COLO668 (cell line): ENCODE data around the gene SLC23A1.
A peak's percentile ranks its signal among the peaks of the same experiment; 100 is the strongest.
"Not testable (repeated sequence)": the region's sequence is repeated elsewhere in the genome, so short reads cannot be mapped to it uniquely, and the experiment has no call there.

Source experiments
- DNase-seq: peaks from one replicate; lab custom pipeline; 2025; ENCODE audit not compliant: unreplicated experiment; lab: John Stamatoyannopoulos, UW

The SLC23A1 gene

GRCh38 chr5:139390639-139391569 is 7.8 kb upstream of the SLC23A1 start:
- DNase-seq, result no peak

GRCh38 chr5:139389701-139390638 is 6.9 kb upstream of the SLC23A1 start, which contains the start of gene MZB1:
Gene MZB1, minus strand, starts transcription at chr5:139389913. Its CDS starts 57 bp downstream, at chr5:139389856.
- no peak for DNase-seq

DNA sequence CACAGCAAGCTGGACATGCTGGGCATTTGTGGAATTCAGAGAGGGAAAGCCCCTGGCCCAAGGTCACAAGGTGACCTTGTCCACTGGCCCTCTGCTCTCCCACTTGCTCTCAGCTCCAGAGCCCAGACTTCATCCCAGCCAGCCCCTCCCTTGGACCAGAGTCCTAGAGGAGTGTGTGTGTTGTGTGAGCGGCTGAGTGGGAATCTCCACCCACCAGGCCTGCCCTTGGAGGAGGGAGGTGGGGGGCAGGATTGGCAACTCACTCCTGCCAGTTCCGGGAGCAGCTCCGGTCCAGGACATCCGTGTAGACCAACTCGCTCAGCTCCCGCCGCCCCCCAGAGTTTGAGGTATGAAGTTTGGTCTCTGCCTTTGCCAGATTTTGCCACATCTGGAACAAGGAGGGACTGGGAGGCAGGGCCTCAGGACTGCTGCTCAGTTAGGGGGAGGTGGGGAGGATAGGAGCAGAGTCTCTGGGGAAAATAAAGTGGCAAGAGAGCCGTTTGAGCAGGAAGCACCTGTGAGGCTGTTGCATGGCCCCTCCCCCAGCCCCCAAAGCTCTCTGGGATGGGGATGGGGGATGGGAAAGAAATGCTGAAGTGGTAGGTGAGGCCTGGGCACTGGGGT is 5.2 kb upstream of the SLC23A1 start:
- DNase-seq, result no peak

DNA sequence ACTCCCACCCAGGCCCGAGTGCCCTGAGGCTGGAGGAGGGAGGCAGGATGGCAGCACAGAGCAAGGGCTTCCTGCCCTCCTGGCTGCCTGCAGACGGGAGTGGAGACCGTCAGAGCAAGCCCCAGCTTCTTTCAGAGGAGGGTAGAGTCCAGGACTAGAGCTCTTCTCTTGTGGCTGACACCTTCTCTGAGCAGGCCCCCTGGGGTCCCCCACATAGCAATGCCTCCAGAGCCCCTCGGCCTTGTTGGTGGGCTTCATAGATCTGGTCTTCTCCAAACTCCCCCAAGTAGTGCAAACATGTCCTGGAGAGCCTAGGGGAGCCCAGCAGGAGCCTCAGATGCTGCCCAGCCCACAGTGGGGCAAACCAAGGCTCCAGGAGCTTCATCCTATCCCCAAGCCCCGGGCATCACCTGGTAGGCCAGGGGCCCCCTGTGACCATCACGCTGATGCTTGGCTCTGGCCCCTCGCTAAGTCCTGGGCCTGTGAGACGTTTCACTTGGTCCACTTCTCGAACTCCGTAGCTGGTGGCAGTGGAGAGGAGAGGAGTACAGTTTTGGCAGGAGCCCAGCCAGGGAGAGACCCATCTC is 4.6 kb upstream of the SLC23A1 start:
- no peak for DNase-seq

- not testable (repeated sequence) for DNase-seq
These were observed 3.9 kb upstream of the SLC23A1 start for GRCh38 chr5:139386956-139387355.

DNA sequence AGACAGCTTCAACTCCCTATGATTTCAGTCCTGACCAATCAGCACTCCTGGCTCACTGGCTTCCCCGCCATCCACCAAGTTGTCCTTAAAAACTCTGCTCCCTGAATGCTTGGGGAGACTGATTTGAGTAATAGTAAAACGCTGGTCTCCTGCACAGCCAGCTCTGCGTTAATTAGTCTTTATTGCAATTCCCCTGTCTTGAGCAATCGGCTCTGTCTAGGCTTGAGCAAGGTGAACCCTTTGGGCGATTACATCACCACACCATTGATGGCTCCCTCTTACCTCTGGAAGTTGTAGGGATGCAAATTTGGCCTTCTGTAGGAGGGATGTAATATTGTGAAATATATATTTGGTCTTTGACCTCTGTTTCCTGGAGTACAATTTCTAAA is 2.9 kb upstream of the SLC23A1 start:
- DNase-seq, result no peak

- peak; percentile 4 for DNase-seq
These were observed 2.3 kb upstream of the SLC23A1 start for GRCh38 chr5:139385061-139386049.

DNA sequence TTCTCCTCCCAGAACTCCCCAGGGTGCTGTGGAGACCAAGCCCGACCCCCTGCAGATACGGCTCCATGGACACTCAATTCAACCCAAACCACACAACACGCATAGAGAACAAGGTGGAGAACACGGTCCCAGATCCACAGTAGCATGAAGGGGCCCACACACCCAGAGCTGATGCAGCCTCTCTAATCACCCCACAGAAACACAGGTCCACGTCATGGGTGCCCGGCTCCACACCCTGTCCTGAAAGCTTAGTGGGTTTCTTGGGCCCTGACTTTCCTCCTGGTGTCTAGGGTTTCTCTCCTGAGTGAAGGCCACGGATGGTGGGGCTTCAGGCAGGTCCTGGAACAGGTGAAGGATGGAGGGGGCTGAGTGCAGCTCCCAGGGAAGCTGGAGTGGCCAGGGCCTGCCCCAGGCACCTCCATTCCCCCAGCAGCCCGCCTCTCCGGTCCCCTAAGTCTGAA is 1.5 kb upstream of the SLC23A1 start:
- DNase-seq, result no peak

GRCh38 chr5:139383993-139384590 is 995 bp upstream of the SLC23A1 start:
- DNase-seq, result no peak

- DNase-seq, result no peak
These were observed 290 bp downstream of the SLC23A1 start for GRCh38 chr5:139382807-139383206.

DNA sequence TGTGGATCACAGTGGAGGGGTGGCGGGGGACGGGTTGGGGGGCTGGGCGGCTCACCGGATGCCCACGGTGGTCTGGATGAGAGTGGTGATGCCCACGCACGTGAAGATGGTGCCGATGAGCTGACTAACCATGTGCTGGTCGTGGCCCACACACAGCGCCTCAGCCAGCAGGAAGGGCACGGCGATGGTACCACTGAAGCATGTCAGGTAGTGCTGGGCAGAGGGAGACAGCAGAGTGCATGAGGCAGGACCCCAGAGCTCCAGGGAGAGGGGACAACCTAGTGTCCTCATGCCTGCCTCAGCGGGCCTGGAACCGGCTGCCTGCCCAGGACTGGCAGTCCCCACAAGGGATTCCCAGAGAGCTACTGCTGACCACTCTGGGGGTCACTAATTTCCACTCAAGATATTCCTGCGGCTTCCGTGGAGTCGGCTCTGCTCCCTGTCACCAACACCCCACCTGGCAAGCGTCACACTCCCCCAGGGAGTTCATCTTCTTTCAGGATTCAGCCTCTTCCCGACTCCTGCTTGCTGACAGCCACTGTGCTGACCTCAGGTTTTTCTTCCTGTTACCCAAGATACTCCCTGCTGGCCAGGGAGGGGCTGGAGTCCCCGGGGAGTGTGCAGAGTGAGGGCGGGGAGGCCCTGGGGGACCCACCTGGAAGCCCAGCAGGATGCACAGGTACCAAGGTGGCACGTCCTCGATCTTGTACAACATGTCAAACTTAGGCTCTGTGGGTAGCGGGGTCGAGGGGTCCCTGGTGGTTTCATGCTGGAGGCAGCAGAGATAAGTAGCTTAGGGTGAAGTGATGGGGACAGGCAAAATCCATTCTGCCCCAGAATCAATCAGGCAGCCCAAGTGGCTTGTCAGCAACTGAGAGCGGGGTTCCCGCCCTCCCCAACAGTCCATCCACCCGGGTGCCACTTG is 998 bp downstream of the SLC23A1 start:
- DNase-seq, result no peak

- DNase-seq, result no peak
These were observed 3.3 kb downstream of the SLC23A1 start for GRCh38 chr5:139379626-139380449.

DNA sequence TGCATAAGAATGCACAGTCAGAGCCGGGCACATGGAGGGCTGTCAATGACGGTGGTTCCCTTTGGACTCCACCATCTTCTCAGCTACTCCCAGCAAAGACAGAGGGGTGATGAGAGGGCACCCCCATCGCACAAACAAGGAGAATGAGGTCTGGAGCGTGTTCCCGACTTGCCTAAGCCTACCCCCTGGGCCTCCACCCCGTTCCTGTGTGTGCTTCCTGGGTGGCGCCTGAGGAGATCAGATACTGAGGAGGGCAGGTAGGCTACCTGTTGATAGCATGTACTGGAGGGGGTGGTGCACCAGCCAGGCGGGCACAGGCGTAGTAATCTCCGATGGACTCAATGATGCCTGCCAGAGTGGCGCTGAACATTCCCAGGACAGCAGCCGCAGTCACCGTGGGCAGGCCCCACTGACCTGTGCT is 4.1 kb downstream of the SLC23A1 start:
- DNase-seq, result no peak

DNA sequence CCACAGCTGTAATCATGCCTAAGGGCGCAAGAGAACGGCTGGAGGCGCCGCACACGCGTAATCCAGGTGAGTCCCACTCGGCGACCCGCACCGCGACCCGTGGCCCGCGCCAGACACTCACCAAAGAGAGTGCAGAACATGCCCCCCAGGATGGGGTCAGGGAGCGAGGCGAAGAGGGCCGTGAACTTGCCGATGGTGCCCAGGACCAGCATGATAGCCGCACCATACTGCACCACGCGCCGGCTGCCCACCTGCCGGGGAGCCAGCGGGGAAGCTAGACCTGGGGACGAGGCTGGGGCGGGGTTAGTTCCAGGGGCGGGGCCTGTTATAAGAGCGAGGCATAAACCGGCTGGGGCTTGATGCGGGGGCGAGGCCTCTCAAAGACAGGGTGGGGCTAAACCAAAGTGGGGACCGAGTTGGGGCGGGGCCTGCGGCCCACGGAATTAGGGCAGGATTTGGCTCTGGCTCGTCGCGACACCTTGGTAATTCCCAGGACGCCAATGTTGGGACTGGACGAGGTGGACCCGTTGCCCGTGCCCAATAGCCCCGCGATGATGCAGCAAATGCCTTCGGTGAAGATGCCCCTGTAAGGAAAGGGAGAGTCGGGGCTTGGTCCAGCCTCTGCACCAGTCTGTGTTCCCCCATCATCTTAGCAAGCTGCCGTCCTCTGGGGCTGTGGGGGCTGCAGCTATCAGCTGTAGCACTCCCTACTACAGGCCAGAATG is 4.8 kb downstream of the SLC23A1 start:
- no peak for DNase-seq

- no peak for DNase-seq
These were observed 5.9 kb downstream of the SLC23A1 start for GRCh38 chr5:139377226-139377625.

DNA sequence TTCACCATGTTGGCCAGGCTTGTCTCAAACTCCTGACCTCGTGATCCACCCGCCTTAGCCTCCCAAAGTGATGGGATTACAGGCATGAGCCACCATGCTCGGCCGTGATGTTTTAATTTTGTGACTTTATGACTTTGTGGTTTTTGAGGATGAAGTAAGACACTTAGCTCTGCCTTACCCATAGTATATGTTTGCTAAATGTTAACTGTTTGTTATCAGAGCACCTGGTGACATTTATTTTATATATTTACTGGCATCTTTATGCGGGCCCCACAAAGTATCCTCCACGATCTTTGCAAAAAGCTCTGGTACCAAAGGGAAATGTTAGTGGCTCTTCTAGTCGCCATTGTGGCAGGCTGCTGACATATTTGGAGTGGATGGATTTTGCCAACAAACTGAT is 6.7 kb downstream of the SLC23A1 start:
- no peak for DNase-seq

GRCh38 chr5:139374909-139375308 is 8.2 kb downstream of the SLC23A1 start:
- DNase-seq, result no peak
